GM12892 (cell line): ENCODE results near the gene QRSL1.

Experiments
- POLR2A ChIP-seq: IDR thresholded peaks from 2 replicates; pipeline ENCODE4 v1.6.1; 2011; ENCODE audit warnings: low read depth, low read length, control low read depth
- POLR2AphosphoS5 ChIP-seq: IDR thresholded peaks from 2 replicates; pipeline ENCODE4 v1.6.1; 2011; ENCODE audit warnings: low read depth, low read length, control low read depth

GRCh38 chr6:106692819-106693208 lies 63.4 kb downstream of the QRSL1 start:
- no peak for TF ChIP-seq POLR2AphosphoS5
- no peak for TF ChIP-seq POLR2A
